ENCODE data around the gene ADGRF5.

Gene ADGRF5

DNA sequence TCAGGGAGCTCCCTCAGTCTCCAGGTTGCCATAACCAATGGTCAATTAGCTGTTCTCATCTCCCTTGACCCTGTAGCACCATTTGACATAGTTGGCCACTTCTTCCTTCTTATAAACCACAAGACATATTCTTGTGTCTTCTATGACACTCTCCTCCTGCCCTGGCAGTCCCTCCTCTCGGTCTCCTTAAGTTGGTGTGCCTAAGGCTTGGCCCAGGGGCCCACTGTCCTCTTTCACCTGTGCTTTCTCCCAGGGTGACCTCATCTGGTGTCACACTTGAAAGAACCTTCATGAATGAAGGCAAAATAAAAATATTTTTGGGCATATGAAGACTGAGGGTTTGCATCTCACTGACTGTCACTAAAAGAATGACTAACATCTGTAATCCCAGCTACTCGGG lies 9.7 kb upstream of the ADGRF5 start:
- Histone ChIP-seq H3K27ac (ENCODE audit: low read length) (no peak overlapping the region), H3K27me3 (ENCODE audit: control insufficient read depth, insufficient read depth, low read length) (no peaks in the 10 kb centered on the region), H3K9me3 (ENCODE audit: control insufficient read depth, insufficient read depth, low read length) (no peaks in the 10 kb centered on the region), H3K4me1 (ENCODE audit: control insufficient read depth, insufficient read depth, low read length) (0 out of 2 replicates have a peak, but pooled peaks cover 3% of the 10 kb centered on the region), H3K36me3 (ENCODE audit: control insufficient read depth, insufficient read depth, low read length) (no peaks in the 10 kb centered on the region), H3K4me3 (ENCODE audit: low read length) (no peak overlapping the region)
- no peak for DNase-seq (ENCODE audit: low read depth, low spot score)
- WGBS (ENCODE audit: insufficient coverage, insufficient read length): no CpG with 5 or more reads among the region's 2 CpGs

DNA sequence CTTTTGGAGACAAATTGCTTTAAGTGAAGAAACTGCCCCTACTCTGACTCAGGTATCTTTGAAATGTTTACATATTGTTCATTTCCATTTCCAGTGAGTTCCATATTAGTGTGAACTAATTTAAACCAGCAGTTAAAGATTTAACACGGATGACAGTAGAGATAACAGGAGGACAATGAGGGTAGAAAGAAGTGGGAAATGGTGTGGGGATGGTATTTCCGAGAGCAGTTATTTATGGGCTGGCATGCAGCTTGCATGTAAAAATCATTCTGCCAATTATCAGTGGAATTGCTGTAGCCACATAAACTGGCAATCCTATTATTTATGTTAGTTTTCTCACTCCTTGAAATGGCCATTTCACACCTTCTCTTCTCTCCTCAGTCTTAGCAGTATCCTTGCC lies 8.6 kb upstream of the ADGRF5 start:
- no peak for DNase-seq (ENCODE audit: low read depth, low spot score)
- WGBS (ENCODE audit: insufficient coverage, insufficient read length): 100% methylated on average over 1 of the region's 2 CpGs
- Histone ChIP-seq H3K4me3 (ENCODE audit: low read length) (no peak overlapping the region), H3K9me3 (ENCODE audit: control insufficient read depth, insufficient read depth, low read length) (no peaks in the 10 kb centered on the region), H3K27ac (ENCODE audit: low read length) (no peak overlapping the region), H3K27me3 (ENCODE audit: control insufficient read depth, insufficient read depth, low read length) (no peaks in the 10 kb centered on the region), H3K4me1 (ENCODE audit: control insufficient read depth, insufficient read depth, low read length) (no peaks in the 10 kb centered on the region), H3K36me3 (ENCODE audit: control insufficient read depth, insufficient read depth, low read length) (no peaks in the 10 kb centered on the region)

DNA sequence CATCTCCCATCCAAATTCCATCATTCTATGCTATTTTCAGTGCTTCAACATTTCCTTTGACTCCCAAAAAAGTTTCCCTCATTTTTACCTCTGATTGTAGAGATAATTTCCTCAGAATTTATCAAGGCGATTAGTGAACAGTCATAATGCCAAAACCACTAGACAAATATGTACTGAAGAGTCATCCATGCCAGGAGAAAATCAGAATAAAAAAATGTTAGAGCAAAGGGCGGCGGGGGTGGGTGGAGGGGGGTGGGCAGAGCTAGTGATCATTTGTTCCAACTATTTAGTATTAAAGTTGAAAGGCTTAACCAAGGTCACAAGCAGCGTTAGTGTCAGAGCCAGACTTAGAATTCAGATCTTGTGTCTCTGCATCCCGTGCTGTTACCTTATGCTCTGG lies 5.3 kb upstream of the ADGRF5 start:
- no peak for DNase-seq (ENCODE audit: low read depth, low spot score)
- H3K36me3 ChIP-seq (ENCODE audit: control insufficient read depth, insufficient read depth, low read length): no peaks in the 10 kb centered on the region
- H3K4me3 ChIP-seq (ENCODE audit: low read length): no peak overlapping the region
- no peaks in the 10 kb centered on the region for H3K27me3 ChIP-seq (ENCODE audit: control insufficient read depth, insufficient read depth, low read length)
- H3K4me1 ChIP-seq (ENCODE audit: control insufficient read depth, insufficient read depth, low read length): no peaks in the 10 kb centered on the region
- no CpG with 5 or more reads among the region's 5 CpGs for WGBS (ENCODE audit: insufficient coverage, insufficient read length)
- H3K27ac ChIP-seq (ENCODE audit: low read length): no peak overlapping the region
- H3K9me3 ChIP-seq (ENCODE audit: control insufficient read depth, insufficient read depth, low read length): no peaks in the 10 kb centered on the region

DNA sequence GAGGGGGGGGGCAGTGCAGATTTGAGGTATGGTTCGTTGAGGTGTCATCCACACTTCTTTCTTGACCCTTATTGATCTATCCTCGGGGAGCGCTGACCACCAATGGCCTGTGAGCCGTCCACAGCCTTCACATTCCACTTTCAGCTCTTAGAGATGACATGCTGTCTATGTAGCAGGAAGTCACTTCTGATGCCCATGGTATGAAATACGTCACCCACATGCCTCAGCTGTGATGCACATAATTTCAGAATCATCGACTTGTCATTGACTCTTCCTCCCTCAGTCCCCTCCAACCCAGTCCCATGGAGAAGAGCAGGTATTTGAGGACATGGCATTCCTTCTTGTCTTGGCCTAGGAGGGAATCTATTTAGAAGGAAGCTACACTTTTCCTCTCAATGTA lies 4.7 kb upstream of the ADGRF5 start:
- Histone ChIP-seq H3K4me3 (ENCODE audit: low read length) (no peak overlapping the region), H3K4me1 (ENCODE audit: control insufficient read depth, insufficient read depth, low read length) (no peaks in the 10 kb centered on the region), H3K27ac (ENCODE audit: low read length) (no peak overlapping the region), H3K9me3 (ENCODE audit: control insufficient read depth, insufficient read depth, low read length) (no peaks in the 10 kb centered on the region), H3K36me3 (ENCODE audit: control insufficient read depth, insufficient read depth, low read length) (no peaks in the 10 kb centered on the region), H3K27me3 (ENCODE audit: control insufficient read depth, insufficient read depth, low read length) (no peaks in the 10 kb centered on the region)
- no CpG with 5 or more reads among the region's 6 CpGs for WGBS (ENCODE audit: insufficient coverage, insufficient read length)
- DNase-seq (ENCODE audit: low read depth, low spot score): no peak

DNA sequence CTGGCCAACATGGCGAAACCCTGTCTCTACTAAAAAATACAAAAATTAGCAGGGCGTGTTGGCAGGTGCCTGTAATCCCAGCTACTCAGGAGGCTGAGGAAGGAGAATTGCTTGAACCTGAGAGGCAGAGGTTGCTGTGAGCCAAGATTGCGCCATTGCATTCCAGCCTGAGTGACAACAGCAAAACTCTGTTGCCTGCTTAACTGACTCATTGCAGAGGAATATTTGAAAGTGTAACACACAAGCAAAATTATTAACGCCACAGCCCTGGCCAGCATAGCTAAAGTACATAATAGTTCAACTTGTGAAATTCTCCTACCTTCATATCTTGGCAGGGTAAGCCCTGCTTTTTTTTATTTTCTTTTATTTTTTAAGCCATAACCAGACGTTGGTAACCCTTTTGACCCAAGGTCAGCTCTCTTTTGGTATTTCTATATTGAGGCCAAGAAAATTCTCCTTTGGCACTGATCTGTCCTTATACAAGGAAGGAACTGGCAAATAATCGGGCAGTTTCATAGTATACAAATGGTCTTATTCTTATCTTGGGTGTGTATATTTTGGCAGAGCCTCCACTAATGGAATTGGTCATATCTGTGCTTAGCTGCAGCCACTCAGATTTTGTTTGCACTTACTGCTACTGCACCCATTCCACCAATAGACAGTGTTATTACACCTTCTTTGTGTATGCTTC lies 4.0 kb upstream of the ADGRF5 start:
- no peak overlapping the region for H3K4me3 ChIP-seq (ENCODE audit: low read length)
- no peaks in the 10 kb centered on the region for H3K4me1 ChIP-seq (ENCODE audit: control insufficient read depth, insufficient read depth, low read length)
- no peaks in the 10 kb centered on the region for H3K9me3 ChIP-seq (ENCODE audit: control insufficient read depth, insufficient read depth, low read length)
- no peaks in the 10 kb centered on the region for H3K27me3 ChIP-seq (ENCODE audit: control insufficient read depth, insufficient read depth, low read length)
- H3K27ac ChIP-seq (ENCODE audit: low read length): no peak overlapping the region
- no CpG with 5 or more reads among the region's 6 CpGs for WGBS (ENCODE audit: insufficient coverage, insufficient read length)
- DNase-seq (ENCODE audit: low read depth, low spot score): no peak
- H3K36me3 ChIP-seq (ENCODE audit: control insufficient read depth, insufficient read depth, low read length): no peaks in the 10 kb centered on the region

DNA sequence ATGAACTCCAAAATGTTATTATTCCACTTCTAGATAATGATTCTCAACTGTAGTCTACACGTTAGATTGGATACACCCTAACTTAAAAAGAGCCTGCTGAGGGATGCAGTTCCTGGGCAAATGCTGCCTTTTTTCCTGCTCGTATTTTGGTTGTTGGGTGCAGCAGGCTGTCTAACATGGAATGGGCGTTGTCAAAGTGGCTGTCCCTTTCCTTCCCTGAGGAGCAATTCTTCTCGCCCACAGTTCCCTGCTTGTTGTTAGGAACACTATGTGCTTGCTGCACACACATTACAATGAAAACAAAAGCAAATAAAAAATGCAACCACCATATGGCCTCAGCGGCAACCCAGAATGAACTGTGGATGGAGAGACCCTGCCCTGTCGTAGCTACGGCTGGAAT lies 1.7 kb upstream of the ADGRF5 start:
- H3K27ac ChIP-seq (ENCODE audit: low read length): no peak overlapping the region
- H3K27me3 ChIP-seq (ENCODE audit: control insufficient read depth, insufficient read depth, low read length): no peaks in the 10 kb centered on the region
- H3K4me3 ChIP-seq (ENCODE audit: low read length): no peak overlapping the region
- WGBS (ENCODE audit: insufficient coverage, insufficient read length): no CpG with 5 or more reads among the region's 7 CpGs
- no peaks in the 10 kb centered on the region for H3K4me1 ChIP-seq (ENCODE audit: control insufficient read depth, insufficient read depth, low read length)
- H3K9me3 ChIP-seq (ENCODE audit: control insufficient read depth, insufficient read depth, low read length): no peaks in the 10 kb centered on the region
- DNase-seq (ENCODE audit: low read depth, low spot score): no peak
- H3K36me3 ChIP-seq (ENCODE audit: control insufficient read depth, insufficient read depth, low read length): no peaks in the 10 kb centered on the region

DNA sequence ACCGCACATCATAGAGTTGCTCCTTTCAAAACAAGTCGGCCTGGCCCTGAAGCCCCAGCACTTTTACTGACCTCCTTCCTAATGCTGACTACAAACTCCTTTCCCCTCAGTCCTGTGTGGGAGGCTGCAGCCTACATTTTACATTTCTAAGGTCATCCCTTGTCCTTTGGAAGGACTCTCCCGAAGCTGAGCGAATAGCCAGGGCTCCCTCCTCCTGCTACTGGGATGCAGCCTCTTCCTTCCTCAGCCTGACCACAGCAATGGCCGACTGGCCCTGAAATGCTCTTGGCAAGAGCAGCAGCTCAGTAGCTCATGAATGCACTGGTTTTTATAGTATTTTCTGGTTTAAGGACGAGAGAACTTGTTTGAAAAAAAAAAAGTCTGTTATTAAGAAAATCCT lies 679 bp downstream of the ADGRF5 start:
- H3K27me3 ChIP-seq (ENCODE audit: control insufficient read depth, insufficient read depth, low read length): no peaks in the 10 kb centered on the region
- H3K27ac ChIP-seq (ENCODE audit: low read length): no peak overlapping the region
- DNase-seq (ENCODE audit: low read depth, low spot score): no peak
- no CpG with 5 or more reads among the region's 6 CpGs for WGBS (ENCODE audit: insufficient coverage, insufficient read length)
- no peaks in the 10 kb centered on the region for H3K4me1 ChIP-seq (ENCODE audit: control insufficient read depth, insufficient read depth, low read length)
- no peaks in the 10 kb centered on the region for H3K9me3 ChIP-seq (ENCODE audit: control insufficient read depth, insufficient read depth, low read length)
- no peaks in the 10 kb centered on the region for H3K36me3 ChIP-seq (ENCODE audit: control insufficient read depth, insufficient read depth, low read length)
- no peak overlapping the region for H3K4me3 ChIP-seq (ENCODE audit: low read length)

DNA sequence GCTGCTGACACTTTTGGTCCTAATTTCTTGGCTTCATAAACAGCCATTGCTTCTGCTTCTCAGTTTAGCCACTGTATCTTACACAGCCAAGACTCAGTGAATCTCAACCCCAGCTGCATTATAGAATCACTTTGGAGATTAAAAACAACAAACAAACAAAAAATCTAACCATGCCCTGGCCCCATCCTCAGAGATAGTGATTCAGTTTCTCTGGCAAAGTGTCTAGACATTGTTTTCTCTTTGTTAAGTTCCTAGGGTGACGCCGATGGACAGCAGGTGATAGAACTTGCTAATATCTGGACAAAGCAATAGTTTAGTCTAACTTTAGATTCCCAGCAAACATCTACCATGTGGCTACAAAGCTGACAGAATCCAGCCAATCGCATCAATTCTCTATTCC lies 2.9 kb downstream of the ADGRF5 start:
- Histone ChIP-seq H3K4me3 (ENCODE audit: low read length) (no peak overlapping the region), H3K27me3 (ENCODE audit: control insufficient read depth, insufficient read depth, low read length) (no peaks in the 10 kb centered on the region), H3K36me3 (ENCODE audit: control insufficient read depth, insufficient read depth, low read length) (no peaks in the 10 kb centered on the region), H3K4me1 (ENCODE audit: control insufficient read depth, insufficient read depth, low read length) (no peaks in the 10 kb centered on the region), H3K9me3 (ENCODE audit: control insufficient read depth, insufficient read depth, low read length) (no peaks in the 10 kb centered on the region), H3K27ac (ENCODE audit: low read length) (no peak overlapping the region)
- WGBS (ENCODE audit: insufficient coverage, insufficient read length): no CpG with 5 or more reads among the region's 3 CpGs
- DNase-seq (ENCODE audit: low read depth, low spot score): no peak

DNA sequence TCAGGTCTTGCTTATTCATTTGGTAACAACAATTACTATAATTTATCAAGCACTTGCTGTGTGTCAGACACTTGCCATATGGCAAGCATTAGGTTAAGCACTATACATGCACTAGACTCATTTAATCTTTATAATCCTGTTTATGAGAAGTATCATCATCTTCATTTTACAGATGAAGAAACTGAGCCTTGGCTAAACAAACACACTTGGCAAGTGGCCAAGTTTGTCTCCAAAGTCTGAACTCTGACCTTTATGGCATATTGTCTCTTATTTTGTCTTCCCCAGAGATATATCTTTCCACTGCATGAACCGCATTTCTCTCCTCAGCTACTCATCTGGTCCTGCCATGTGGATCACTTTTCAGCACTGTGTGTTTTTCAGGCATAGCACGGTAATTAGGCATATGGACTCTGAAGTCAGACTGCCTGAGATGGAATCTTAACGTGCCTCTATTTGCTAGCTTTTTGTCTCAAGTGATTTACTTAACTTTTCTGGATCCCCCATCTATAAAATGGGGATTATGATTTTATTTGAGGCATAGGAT lies 4.7 kb downstream of the ADGRF5 start:
- no peak overlapping the region for H3K27ac ChIP-seq (ENCODE audit: low read length)
- no peaks in the 10 kb centered on the region for H3K36me3 ChIP-seq (ENCODE audit: control insufficient read depth, insufficient read depth, low read length)
- H3K9me3 ChIP-seq (ENCODE audit: control insufficient read depth, insufficient read depth, low read length): no peaks in the 10 kb centered on the region
- H3K4me1 ChIP-seq (ENCODE audit: control insufficient read depth, insufficient read depth, low read length): no peaks in the 10 kb centered on the region
- no peak for DNase-seq (ENCODE audit: low read depth, low spot score)
- WGBS (ENCODE audit: insufficient coverage, insufficient read length): no CpG with 5 or more reads among the region's 3 CpGs
- no peaks in the 10 kb centered on the region for H3K27me3 ChIP-seq (ENCODE audit: control insufficient read depth, insufficient read depth, low read length)
- no peak overlapping the region for H3K4me3 ChIP-seq (ENCODE audit: low read length)

DNA sequence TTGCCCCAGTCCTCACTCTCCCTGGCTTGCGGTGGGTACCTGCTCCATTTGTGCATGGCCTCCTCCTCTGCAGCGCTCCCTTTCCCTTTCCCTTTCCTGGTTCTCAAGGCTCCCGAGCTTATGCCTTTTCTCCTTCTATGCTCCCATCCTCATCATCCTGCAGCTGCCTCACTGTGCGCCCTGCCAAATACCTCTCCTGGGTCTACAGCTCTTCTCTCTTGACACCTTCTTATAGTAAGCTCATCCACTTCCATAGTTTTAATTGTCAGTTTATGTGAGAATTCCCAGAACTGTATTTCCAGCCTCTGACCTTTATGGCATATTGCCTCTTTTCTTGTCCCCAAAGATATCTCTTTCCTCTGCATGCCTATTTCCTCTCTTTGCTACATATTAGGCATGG lies 5.9 kb downstream of the ADGRF5 start:
- Histone ChIP-seq H3K27ac (ENCODE audit: low read length) (no peak overlapping the region), H3K9me3 (ENCODE audit: control insufficient read depth, insufficient read depth, low read length) (no peaks in the 10 kb centered on the region), H3K27me3 (ENCODE audit: control insufficient read depth, insufficient read depth, low read length) (no peaks in the 10 kb centered on the region), H3K36me3 (ENCODE audit: control insufficient read depth, insufficient read depth, low read length) (no peaks in the 10 kb centered on the region), H3K4me1 (ENCODE audit: control insufficient read depth, insufficient read depth, low read length) (no peaks in the 10 kb centered on the region), H3K4me3 (ENCODE audit: low read length) (no peak overlapping the region)
- no peak for DNase-seq (ENCODE audit: low read depth, low spot score)
- WGBS (ENCODE audit: insufficient coverage, insufficient read length): no CpG with 5 or more reads among the region's 4 CpGs

DNA sequence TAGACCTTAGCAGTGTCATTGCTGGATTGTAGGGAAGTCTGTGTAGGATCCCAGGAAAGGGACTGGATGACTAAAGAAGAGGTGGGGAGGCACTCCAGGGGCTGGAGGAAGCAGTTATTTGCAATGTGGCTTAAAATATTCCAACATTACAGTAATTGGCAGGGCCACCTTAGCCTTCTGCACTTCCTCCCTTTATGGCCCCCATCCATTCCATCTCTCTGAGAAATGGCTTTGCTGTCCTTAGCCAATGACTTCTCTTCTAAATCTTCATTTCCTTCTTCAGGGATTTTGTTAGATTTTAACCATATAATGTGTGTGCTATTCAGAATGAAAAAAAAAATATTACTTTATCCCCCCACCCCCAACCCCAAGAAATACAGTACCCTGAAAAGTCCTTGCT lies 6.4 kb downstream of the ADGRF5 start:
- no peaks in the 10 kb centered on the region for H3K36me3 ChIP-seq (ENCODE audit: control insufficient read depth, insufficient read depth, low read length)
- DNase-seq (ENCODE audit: low read depth, low spot score): no peak
- H3K9me3 ChIP-seq (ENCODE audit: control insufficient read depth, insufficient read depth, low read length): no peaks in the 10 kb centered on the region
- no peaks in the 10 kb centered on the region for H3K4me1 ChIP-seq (ENCODE audit: control insufficient read depth, insufficient read depth, low read length)
- H3K27ac ChIP-seq (ENCODE audit: low read length): no peak overlapping the region
- H3K27me3 ChIP-seq (ENCODE audit: control insufficient read depth, insufficient read depth, low read length): no peaks in the 10 kb centered on the region
- H3K4me3 ChIP-seq (ENCODE audit: low read length): no peak overlapping the region

Measured in iPS DF 6.9 (cell line).